Endodermal cell (in vitro differentiated cells): Measurements from ENCODE around the gene PACSIN1. TPM values are rescaled to one million over a fixed set of nuclear protein-coding genes. Genes with fewer than 3 reads are reported as not detected.

Source experiments
- DNase-seq: peaks from one replicate; pipeline ENCODE4 v3.0.0-alpha.2; 2017
- H3K27ac ChIP-seq: 2 replicates; pipeline ENCODE4 v1.5.1; 2013; ENCODE audit warnings: mild to moderate bottlenecking, low read depth, low read length, moderate library complexity
- H3K27me3 ChIP-seq: 2 replicates; pipeline ENCODE4 v1.6.1; 2013; ENCODE audit warnings: mild to moderate bottlenecking, low read length, moderate library complexity; ENCODE audit not compliant: insufficient read depth, control insufficient read depth, poor library complexity, severe bottlenecking
- H3K36me3 ChIP-seq: 2 replicates; pipeline ENCODE4 v1.7.0; 2013; ENCODE audit warnings: mild to moderate bottlenecking, low read length, moderate library complexity; ENCODE audit not compliant: control insufficient read depth, insufficient read depth
- H3K4me1 ChIP-seq: one replicate; pipeline ENCODE4 v1.7.0; 2013; ENCODE audit warnings: low read length; ENCODE audit not compliant: control insufficient read depth, insufficient read depth
- H3K4me3 ChIP-seq: 2 replicates; pipeline ENCODE4 v1.5.1; 2013; ENCODE audit warnings: mild to moderate bottlenecking, low read length, moderate library complexity
- H3K9ac ChIP-seq: 2 replicates; pipeline ENCODE4 v1.6.1; 2013; ENCODE audit warnings: mild to moderate bottlenecking, low read length, moderate library complexity; ENCODE audit not compliant: poor library complexity, severe bottlenecking; ENCODE audit errors: extremely low read depth
- H3K9me3 ChIP-seq: 2 replicates; pipeline ENCODE4 v1.6.1; 2013; ENCODE audit warnings: mild to moderate bottlenecking, low read length, moderate library complexity; ENCODE audit not compliant: control insufficient read depth
- H3K27ac Mint-ChIP-seq: 2 replicates; pipeline ENCODE4 v1.8.0; 2020; ENCODE audit warnings: mixed read lengths
- H3K27me3 Mint-ChIP-seq: 2 replicates; pipeline ENCODE4 v1.8.0; 2021; ENCODE audit warnings: mild to moderate bottlenecking, mixed read lengths; ENCODE audit not compliant: insufficient read depth
- H3K36me3 Mint-ChIP-seq: 2 replicates; pipeline ENCODE4 v1.8.0; 2020; ENCODE audit warnings: low read depth, mixed read lengths
- H3K4me1 Mint-ChIP-seq: 2 replicates; pipeline ENCODE4 v1.8.0; 2020; ENCODE audit warnings: mixed read lengths
- H3K4me3 Mint-ChIP-seq: 2 replicates; pipeline ENCODE4 v1.8.0; 2020; ENCODE audit warnings: mild to moderate bottlenecking, moderate library complexity, mixed read lengths
- H3K9me3 Mint-ChIP-seq: 2 replicates; pipeline ENCODE4 v1.8.0; 2020; ENCODE audit warnings: mild to moderate bottlenecking, mixed read lengths
- WGBS, 2 experiments: methylation state at CpG; one replicate each; pipeline versions ENCODE4 v1.1.5 to v1.1.7; 2013; ENCODE audit warnings: missing lambda C conversion rate in 2 of 2, mixed read lengths in 1 of 2; ENCODE audit not compliant: insufficient coverage in 1 of 2, insufficient read length in 1 of 2; 5-methylcytosine and 5-hydroxymethylcytosine counted together
- total RNA-seq, 2 donors: library from RNA; stranded (reverse); fragmentation: NEBNext Ultra II Directional in 1 of 2; extraction: Animal tissue kit (Norgen Biotek cat#: 25700) in 1 of 2; gene quantifications; 2 replicates in 1 of 2; 3 replicates in 1 of 2; pipeline ENCODE4 v1.2.1, GENCODE V29; 2021
- TF ChIP-seq, protein P1 (sequence below): fragments of 200-600 bp; sonication (generic); conservative IDR thresholded peaks from 2 replicates; pipeline ENCODE4 v1.5.0; 2021; ENCODE audit warnings: antibody characterized with exemption, mild to moderate bottlenecking

The PACSIN1 gene
- total RNA-seq, 2 donors from 2014 or later = 7.2 to 7.3 TPM

DNA sequence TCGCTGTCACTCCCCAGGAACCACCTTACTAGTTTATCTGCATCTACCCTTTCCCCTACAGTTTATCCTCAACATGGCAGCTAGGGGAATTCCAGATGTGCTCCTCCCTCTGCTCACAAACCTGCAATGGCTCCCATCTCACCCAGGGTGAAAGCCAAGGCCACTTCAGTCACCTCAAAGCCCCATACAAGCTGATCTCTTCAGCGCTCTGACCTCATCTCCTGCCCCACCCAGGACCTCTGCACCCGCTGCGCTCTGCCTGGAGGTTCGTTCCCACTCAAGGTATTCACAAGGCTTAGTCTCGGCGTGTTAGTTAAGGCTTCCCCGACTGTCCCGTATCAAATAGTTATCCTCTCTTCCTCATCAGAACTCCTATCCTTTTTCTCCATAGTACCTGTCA is 118.8 kb downstream of the PACSIN1 start:
- H3K4me1 ChIP-seq = peaks cover 15% of the 10 kb centered on the region
- peaks cover 4% of the 10 kb centered on the region for H3K36me3 ChIP-seq
- H3K9ac ChIP-seq = no peak overlapping the region
- Mint-ChIP-seq H3K36me3 (peaks cover 4% of the 10 kb centered on the region), H3K27me3 (no peaks in the 10 kb centered on the region), H3K4me3 (no peak overlapping the region), H3K9me3 (no peaks in the 10 kb centered on the region), H3K27ac (no peak overlapping the region), H3K4me1 (peaks cover 28% of the 10 kb centered on the region)
- 94% methylated on average over 5 to 9 of the region's 9 CpGs for WGBS, 2 experiments
- H3K27ac ChIP-seq = no peak overlapping the region
- H3K4me3 ChIP-seq = no peak overlapping the region
- H3K27me3 ChIP-seq = no peaks in the 10 kb centered on the region
- no peaks in the 10 kb centered on the region for H3K9me3 ChIP-seq
- TF ChIP-seq, protein P1, sequence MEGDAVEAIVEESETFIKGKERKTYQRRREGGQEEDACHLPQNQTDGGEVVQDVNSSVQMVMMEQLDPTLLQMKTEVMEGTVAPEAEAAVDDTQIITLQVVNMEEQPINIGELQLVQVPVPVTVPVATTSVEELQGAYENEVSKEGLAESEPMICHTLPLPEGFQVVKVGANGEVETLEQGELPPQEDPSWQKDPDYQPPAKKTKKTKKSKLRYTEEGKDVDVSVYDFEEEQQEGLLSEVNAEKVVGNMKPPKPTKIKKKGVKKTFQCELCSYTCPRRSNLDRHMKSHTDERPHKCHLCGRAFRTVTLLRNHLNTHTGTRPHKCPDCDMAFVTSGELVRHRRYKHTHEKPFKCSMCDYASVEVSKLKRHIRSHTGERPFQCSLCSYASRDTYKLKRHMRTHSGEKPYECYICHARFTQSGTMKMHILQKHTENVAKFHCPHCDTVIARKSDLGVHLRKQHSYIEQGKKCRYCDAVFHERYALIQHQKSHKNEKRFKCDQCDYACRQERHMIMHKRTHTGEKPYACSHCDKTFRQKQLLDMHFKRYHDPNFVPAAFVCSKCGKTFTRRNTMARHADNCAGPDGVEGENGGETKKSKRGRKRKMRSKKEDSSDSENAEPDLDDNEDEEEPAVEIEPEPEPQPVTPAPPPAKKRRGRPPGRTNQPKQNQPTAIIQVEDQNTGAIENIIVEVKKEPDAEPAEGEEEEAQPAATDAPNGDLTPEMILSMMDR = peak; percentile 34
- DNase-seq = peak; percentile 40

Other genes starting within 250 kb of the PACSIN1 start
- gene HMGA1, start 229.2 kb upstream of the PACSIN1 start, total RNA-seq = 1,000 to 10,000 TPM; 1,306 to 1,595 TPM
- 1 to 10 TPM; 7.2 to 7.9 TPM for gene SMIM29, start 217.1 kb upstream of the PACSIN1 start, total RNA-seq
- 10 to 100 TPM; 22.8 to 24.7 TPM for gene NUDT3, start 73.4 kb upstream of the PACSIN1 start, total RNA-seq
- gene RPS10, start 40.0 kb upstream of the PACSIN1 start, total RNA-seq = 1,000 to 10,000 TPM; 1,892 to 2,030 TPM
- 1 to 10 TPM; 1.1 to 2.6 TPM for gene SPDEF, start 90.3 kb downstream of the PACSIN1 start, total RNA-seq
- 10 to 100 TPM; 73.0 to 90.5 TPM for gene ILRUN, start 230.7 kb downstream of the PACSIN1 start, total RNA-seq